Tongue (tissue), 2 donors: ENCODE results near the gene CTDSP1. TPM values are rescaled to one million over a fixed set of nuclear protein-coding genes. Genes with fewer than 3 reads are reported as not detected.
A peak's percentile ranks its signal among the peaks of the same experiment; 100 is the strongest.

ENCODE experiments used
- DNase-seq: peaks from one replicate; pipeline ENCODE4 v3.0.0-alpha.2; 2015
- total RNA-seq: library from RNA; depleted of rRNA; stranded (reverse); fragments of >200 nt; gene quantifications from one replicate; pipeline ENCODE4 v1.2.3, GENCODE V29; 2014

The CTDSP1 gene
- total RNA-seq, 1 donor from 2014 or later: 77.8 TPM

DNA sequence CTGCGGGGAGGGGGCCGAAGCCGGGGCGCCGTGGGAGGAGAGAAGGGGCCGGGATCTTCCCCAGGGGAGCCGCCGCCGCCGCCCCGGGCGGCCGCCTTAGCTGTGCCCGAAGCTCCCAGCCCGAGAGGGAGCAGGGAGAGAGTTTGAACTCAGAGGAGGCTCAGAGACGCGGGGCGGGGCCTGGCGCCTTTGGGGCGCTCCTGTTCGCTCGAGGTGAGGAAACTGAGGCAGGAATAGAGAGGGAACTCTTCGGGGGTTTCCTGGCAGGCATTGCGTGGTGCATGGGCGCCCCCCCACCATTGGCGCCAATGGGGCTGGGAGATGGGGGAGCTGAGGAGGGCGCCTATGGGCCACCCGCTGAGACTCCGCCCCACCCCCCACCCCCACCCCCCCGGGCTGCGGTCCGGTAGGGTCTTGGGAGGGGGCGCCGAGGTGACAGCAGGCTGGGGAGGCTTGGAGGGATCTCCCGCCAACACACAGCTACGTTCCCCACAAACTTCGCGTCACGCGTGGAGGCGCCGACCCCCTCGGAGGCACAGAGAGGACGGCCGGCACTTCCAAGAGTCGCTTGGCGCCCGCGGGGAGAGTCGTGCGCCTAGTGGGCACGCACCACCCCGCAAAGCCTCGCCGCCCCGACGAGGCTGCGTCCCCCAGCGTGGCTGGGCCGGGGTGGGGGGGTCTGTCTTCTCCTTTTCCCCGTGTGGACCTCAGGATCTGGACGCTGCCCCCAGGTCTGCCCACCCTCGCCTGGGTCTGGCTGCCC lies 680 bp downstream of the CTDSP1 start:
- DNase-seq: peak; percentile 55

DNA sequence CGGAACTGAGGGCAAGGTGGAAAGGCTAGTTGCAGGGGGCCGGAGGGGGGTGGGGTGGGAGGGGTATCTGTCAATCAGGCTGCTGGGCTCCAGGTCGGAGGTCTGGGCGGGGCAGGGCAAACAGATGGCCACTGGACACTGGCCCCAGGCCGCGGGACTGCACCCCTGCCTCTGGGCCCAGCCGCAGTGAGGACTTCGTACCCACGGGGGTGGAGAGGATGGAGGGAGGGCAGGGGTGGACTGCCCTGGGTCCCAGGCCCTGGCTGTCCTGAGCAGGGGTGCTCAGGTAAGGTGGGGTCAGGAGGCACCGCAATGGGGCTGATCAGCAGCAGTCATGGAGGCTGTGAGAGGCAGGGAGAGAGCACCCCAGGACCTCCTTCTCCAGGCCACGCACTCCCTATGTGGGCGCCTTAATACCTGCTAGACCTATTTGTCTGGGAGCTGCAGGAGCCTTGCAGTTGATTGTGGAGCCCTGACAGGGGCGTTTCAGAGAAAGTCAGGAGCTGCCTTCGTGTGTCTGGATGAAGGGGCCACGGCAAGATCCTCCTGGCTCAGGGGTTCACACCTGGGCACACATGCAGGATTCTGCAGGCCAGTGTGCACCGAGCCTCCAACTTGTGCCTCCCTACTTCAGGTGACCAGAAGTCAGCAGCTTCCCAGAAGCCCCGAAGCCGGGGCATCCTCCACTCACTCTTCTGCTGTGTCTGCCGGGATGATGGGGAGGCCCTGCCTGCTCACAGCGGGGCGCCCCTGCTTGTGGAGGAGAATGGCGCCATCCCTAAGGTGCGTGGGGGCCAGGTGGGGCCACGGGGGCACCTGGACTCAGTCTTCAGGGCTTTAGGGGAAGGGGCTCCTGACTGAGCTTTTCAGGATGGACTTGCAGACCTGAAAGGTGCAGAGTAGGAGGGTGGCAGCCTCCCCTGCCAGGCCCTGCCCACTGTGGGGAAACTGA lies 1.5 kb downstream of the CTDSP1 start:
- DNase-seq: no peak

- DNase-seq: no peak
These were observed 2.2 kb downstream of the CTDSP1 start for GRCh38 chr2:218401890-218402289.

DNA sequence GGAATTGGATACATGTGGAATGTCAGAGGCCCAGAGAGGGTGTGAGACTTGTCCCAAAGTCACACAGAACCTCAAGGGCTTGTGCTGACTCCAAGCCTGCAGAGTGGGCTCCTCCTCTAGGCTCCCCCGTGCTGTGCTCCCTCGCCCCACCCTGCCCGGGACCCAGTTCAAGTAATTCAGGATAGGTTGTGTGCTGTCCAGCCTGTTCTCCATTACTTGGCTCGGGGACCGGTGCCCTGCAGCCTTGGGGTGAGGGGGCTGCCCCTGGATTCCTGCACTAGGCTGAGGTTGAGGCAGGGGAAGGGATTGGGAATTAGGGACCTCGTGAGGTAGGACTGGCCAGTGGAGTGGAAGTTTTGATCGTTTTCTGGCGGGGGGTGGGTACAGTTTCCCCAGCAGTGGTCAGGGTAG lies 2.8 kb downstream of the CTDSP1 start:
- DNase-seq: no peak

- DNase-seq: no peak
These were observed 3.3 kb downstream of the CTDSP1 start for GRCh38 chr2:218402911-218403411.

DNA sequence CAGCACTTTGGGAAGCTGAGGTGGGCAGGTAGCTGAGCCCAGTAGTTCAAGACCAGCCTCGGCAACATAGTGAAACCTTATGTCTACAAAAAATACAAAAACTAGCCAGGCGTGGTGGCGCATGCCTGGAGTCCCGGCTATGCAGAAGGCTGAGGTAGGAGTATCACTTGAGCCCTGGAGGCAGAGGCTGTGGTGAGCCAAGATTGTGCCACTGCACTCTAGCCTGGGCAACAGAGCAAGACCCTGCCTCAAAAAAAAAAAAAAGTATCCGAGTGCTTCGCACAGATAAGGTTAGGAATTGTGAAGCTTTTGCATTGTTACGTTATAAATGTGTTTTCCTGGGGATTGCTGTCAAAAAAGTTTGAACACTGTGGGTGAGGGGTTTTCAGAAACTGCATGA lies 4.1 kb downstream of the CTDSP1 start:
- no peak for DNase-seq

- DNase-seq: no peak
These were observed 4.8 kb downstream of the CTDSP1 start for GRCh38 chr2:218404351-218405085.

- DNase-seq: no peak
These were observed 5.5 kb downstream of the CTDSP1 start for GRCh38 chr2:218405086-218405745.

- DNase-seq: peak; percentile 48
These were observed 6.1 kb downstream of the CTDSP1 start for GRCh38 chr2:218405746-218406208.

GRCh38 chr2:218406209-218406948 lies 6.7 kb downstream of the CTDSP1 start:
- DNase-seq: peak; percentile 98

- peak; percentile 78 for DNase-seq
These were observed 7.4 kb downstream of the CTDSP1 start for GRCh38 chr2:218406949-218407618.

GRCh38 chr2:218407717-218408116 lies 8.0 kb downstream of the CTDSP1 start:
- DNase-seq: peak; percentile 22

DNA sequence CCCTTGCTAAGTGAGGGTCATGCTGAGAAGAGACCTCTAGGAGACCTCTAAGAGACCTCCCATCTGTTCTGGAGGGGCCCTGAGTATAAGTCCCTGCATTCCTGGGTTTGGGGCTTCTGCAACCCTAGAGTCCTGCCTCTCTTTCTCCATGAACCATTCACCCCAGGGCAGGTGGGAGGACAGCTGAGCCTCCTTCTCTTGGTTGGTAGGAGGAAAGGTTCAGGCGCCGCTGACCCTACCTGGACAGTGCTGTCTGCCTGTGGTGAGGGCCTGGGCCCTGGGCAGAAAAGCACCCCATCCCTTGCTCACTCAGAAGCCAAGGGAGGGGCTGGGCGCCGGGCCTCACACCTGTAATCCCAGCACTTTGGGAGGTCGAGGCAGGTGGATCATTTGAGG lies 18.7 kb downstream of the CTDSP1 start:
- DNase-seq: no peak

DNA sequence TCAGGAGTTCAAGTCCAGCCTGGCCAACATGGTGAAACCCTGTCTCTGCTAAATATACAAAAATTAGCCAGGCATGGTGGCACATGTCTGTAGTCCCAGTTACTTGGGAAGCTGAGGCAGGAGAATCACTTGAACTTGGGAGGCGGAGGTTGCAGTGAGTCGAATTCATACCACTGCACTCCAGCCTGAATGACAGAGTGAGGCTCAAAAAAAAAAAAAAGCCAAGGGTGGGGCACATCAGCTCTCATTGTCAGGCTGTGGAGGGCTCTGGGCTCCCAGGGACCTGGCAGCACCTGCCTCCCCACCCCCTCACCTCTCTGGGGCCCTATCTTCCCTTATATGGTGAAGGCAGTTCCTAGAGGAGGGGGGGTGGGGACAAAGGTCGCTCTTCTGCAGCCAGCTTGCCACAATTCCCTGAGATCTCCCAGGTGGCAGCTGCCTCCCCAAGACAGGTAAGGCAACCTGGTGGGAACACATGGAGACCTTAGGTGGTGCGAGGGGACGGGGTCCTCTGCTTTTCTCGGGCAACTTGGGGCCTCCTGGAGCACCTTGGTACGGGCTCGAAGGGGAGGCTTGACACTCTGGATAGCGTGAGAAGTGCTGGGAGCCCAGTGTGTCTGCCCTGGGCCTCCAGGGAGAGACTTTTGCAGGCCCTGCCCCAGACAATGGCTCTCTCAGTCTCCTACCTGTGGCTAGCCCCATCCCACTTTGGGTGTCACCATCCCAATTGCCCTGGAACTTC lies 19.2 kb downstream of the CTDSP1 start, which contains the start of gene VIL1:
Gene VIL1 (plus strand): TSS at position 407 of the 742 bp plus-strand sequence. CDS start 4,656 bp downstream, outside the sequence.
- DNase-seq: no peak

DNA sequence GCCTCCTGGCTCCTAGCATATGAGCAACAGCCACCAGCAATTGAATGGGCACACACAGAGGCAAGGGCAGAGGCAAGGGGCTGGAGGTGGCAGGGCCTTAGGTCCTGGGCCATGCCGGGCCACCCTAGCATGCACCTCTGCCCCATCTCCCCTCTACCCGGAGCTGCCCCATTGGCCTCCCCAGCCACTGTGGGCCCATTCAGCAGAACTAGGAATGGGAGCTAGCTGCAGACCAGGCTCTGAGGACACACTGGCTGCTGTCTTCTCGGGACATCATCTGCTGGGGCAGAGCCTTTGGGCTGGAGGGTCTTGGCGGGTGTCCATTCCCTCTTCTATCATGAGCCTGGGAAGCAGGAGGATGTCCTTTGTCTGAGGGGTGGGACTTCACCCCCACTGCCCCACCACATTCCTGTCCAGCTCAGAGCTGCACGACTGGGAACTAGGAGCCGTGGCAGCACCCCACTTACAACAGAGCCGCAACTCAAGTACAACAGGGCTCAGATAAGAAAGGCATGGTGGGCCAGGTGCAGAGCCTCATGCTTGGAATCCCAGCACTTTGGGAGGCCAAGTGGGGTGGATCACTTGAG lies 20.1 kb downstream of the CTDSP1 start:
- no peak for DNase-seq

DNA sequence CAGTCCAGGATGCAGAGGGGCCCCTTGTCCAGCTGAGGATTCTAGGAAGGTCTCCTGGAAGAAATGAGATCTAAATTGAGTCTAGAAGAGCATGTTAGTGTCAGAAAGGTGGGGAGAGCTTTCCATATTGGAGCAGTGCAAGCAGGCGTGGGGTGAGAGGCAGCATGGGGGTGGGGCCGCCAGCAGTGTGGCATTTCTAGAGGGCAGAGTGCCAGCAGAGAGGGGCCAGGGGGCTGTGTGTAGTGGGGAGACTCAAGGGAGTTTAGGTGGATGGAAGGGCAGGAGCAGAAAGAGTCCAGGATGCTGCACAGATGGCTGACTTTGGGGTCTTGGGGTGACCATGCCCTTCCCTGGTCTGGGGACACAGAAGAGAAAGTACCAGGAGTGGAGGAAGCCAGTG lies 21.4 kb downstream of the CTDSP1 start:
- DNase-seq: no peak

DNA sequence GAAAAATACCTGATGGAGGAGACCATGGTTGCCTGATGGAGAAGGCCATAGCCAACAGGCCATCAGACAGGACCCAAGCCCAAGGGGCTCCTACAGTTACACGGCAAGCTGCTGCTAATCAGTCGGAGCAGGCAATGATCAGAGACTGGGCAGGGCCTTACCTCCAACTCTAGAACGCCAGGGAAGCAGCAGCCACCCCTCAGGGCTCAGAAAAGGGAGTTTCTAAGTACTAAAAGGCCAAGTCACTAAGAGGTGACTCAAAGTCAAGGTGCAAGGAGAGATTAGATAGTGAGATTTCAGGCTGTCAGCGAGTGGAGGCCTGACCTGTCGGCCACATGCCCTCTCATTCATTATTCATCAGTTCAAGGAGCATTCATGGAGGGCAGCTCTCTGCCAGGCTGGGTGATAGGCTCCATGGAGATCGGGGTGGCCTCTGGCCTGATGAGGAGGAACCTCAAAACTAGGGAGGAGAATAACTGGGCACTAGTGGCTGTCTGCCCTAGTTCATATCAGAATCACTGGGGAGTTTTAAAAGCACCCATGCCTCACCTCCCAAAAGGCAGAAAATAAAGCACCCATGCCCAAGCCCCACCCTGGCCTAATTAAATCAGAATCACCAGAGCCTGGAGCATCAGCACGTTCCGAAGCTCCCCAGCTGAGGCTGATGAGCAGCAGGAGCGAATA lies 22.9 kb downstream of the CTDSP1 start:
- DNase-seq: no peak

DNA sequence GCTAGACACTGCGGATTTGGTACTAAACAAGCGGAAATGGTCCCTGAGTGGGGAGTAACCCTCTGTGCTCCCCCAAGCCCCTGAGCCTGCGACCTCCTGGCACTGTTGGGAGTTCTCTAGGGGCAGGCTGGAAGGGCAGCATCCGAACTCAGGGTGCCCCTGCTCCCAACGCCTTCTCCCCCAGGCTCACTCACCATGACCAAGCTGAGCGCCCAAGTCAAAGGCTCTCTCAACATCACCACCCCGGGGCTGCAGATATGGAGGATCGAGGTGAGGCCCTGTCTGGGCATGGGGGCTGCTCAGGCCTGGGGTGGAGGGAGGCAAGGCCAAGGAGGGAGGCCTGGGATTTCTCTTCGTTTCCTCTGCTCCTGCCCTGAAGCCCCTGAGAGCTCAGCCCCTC lies 23.9 kb downstream of the CTDSP1 start:
- no peak for DNase-seq
